ENCODE data around the gene CRTC2. TPM values are rescaled to one million over a fixed set of nuclear protein-coding genes. Genes with fewer than 3 reads are reported as not detected.

CRTC2 gene
- total and polyA plus RNA-seq, 9 of the 15 experiments (the other 6 are each of a cell fraction or from before 2014, with no cell fraction given), result 2.7 to 26.4 (median 10.2) TPM

- Histone ChIP-seq H3K9ac (ENCODE audit: insufficient read depth in 1 of 2, low read depth in 2 of 2, low read length in 2 of 2) (no peak overlapping the region; a peak in 1 of 4 replicates), H3K36me3 (ENCODE audit: control insufficient read depth, insufficient read depth, low read length) (peaks cover 76% of the 10 kb centered on the region; the same call in 2 of the 3 replicates), H3K79me2 (ENCODE audit: control insufficient read depth, insufficient read depth, low read length) (no peaks in the 10 kb centered on the region), H3K4me1 (replicated peaks in 1 of 2; ENCODE audit: control insufficient read depth in 2 of 2, insufficient read depth in 2 of 2, low read length in 2 of 2) (no peaks in the 10 kb centered on the region), H3K4me3 (no peak overlapping the region), H3K9me1 (ENCODE audit: control insufficient read depth, insufficient read depth, low read length) (no peaks in the 10 kb centered on the region), H3K4me2 (ENCODE audit: insufficient read depth, low read length) (no peak overlapping the region), H4K20me1 (replicated peaks; ENCODE audit: control insufficient read depth, insufficient read depth, low read length) (no peaks in the 10 kb centered on the region), H3K27me3 (ENCODE audit: control insufficient read depth in 2 of 2, insufficient read depth in 2 of 2, low read length in 2 of 2) (no peaks in the 10 kb centered on the region), H2AFZ (ENCODE audit: low read depth, low read length) (no peak overlapping the region), H3K27ac (ENCODE audit: extremely low read depth, low read depth, low read length) (no peak overlapping the region), H3K9me3 (replicated peaks; ENCODE audit: control insufficient read depth, insufficient read depth, low read depth, low read length) (no peaks in the 10 kb centered on the region)
- DNase-seq (ENCODE audit: extremely low read depth in 1 of 4, low spot score in 3 of 4) (no peak), FAIRE-seq (no peak), ATAC-seq (no peak)
- POLR2A ChIA-PET, result interaction anchor here (0.7 to 1.7 kb wide), 2 partner anchors 10 to 44 kb away, joined by 4 to 5 read pairs; partner anchors contain the start of genes GATAD2B and JTB
- intact Hi-C loops (cut with micrococcal nuclease), result no loop called here
- in situ Hi-C loops (cut with MboI), result no loop called here
- no TSS peak for BruUV-seq (replicated peaks)
- 98% methylated on average over 9 of the region's 14 CpGs for WGBS (ENCODE audit: insufficient coverage, low coverage, missing lambda C conversion rate)
- CTCF ChIA-PET (ENCODE audit: low intra/inter-chr PET ratio), result no interaction called here
- TF ChIP-seq ZSCAN29 (IDR thresholded peaks at IDR 0.05), result no peak
- TF ChIP-seq GABPB1 (CRISPR knock-in tag; IDR thresholded peaks at IDR 0.05), result no peak
- no peak for TF ChIP-seq MXD1 (CRISPR knock-in tag; IDR thresholded peaks at IDR 0.05; ENCODE audit: borderline replicate concordance, poor library complexity, severe bottlenecking)
- TF ChIP-seq ARNT (IDR thresholded peaks at IDR 0.05), result no peak
- TF ChIP-seq MBD1 (CRISPR knock-in tag; IDR thresholded peaks at IDR 0.05), result no peak
- no peak for TF ChIP-seq TAF7 (tag; IDR thresholded peaks at IDR 0.05)
- no peak for TF ChIP-seq PCBP2 (IDR thresholded peaks at IDR 0.05; ENCODE audit: low read depth, low read length, poor library complexity, severe bottlenecking)
- TF ChIP-seq ZNF408 (CRISPR knock-in tag; IDR thresholded peaks at IDR 0.05; ENCODE audit: low read depth), result no peak
- no peak for TF ChIP-seq CHAMP1 (IDR thresholded peaks at IDR 0.05)
- TF ChIP-seq, protein P1, sequence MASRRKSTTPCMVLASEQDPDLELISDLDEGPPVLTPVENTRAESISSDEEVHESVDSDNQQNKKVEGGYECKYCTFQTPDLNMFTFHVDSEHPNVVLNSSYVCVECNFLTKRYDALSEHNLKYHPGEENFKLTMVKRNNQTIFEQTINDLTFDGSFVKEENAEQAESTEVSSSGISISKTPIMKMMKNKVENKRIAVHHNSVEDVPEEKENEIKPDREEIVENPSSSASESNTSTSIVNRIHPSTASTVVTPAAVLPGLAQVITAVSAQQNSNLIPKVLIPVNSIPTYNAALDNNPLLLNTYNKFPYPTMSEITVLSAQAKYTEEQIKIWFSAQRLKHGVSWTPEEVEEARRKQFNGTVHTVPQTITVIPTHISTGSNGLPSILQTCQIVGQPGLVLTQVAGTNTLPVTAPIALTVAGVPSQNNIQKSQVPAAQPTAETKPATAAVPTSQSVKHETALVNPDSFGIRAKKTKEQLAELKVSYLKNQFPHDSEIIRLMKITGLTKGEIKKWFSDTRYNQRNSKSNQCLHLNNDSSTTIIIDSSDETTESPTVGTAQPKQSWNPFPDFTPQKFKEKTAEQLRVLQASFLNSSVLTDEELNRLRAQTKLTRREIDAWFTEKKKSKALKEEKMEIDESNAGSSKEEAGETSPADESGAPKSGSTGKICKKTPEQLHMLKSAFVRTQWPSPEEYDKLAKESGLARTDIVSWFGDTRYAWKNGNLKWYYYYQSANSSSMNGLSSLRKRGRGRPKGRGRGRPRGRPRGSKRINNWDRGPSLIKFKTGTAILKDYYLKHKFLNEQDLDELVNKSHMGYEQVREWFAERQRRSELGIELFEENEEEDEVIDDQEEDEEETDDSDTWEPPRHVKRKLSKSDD (conservative IDR thresholded peaks at IDR 0.05; ENCODE audit: low read length), result no peak
- TF ChIP-seq, protein P2, sequence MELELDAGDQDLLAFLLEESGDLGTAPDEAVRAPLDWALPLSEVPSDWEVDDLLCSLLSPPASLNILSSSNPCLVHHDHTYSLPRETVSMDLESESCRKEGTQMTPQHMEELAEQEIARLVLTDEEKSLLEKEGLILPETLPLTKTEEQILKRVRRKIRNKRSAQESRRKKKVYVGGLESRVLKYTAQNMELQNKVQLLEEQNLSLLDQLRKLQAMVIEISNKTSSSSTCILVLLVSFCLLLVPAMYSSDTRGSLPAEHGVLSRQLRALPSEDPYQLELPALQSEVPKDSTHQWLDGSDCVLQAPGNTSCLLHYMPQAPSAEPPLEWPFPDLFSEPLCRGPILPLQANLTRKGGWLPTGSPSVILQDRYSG (tag; conservative IDR thresholded peaks at IDR 0.05; ENCODE audit: low read depth), result no peak
- no peak for TF ChIP-seq ZNF24 (IDR thresholded peaks at IDR 0.05)
These were observed 25.0 kb downstream of the CRTC2 start for GRCh38 chr1:153933430-153933829.

All from K562 (cell line).